Heart left ventricle (tissue), 16 donors: ENCODE measurements around the gene RPEL1. TPM values are rescaled to one million over a fixed set of nuclear protein-coding genes. Genes with fewer than 3 reads are reported as not detected.

ENCODE experiments used
- ATAC-seq, 4 donors: fragments of 200-7000 bp; cut with Tn5 transposase; one replicate each; pipeline ENCODE4 v1.9.1; 2020 to 2022; ENCODE audit warnings: moderate library complexity in 4 of 4, mild to moderate bottlenecking in 3 of 4, moderate number of reproducible peaks in 1 of 4
- DNase-seq, 5 donors: peaks; one replicate each; pipeline ENCODE4 v3.0.0-alpha.2; 2020
- H3K27ac ChIP-seq, 12 donors: fragments of 200-600 bp; sonication (generic) in 4 of 12; one replicate each; pipeline versions ENCODE4 v1.5.0 to v1.8.0; 2016 to 2022; ENCODE audit warnings: mild to moderate bottlenecking in 2 of 12
- H3K27me3 ChIP-seq, 9 donors: fragments of 200-600 bp; sonication (generic) in 2 of 9; one replicate each; pipeline versions ENCODE4 v1.5.1 to v1.8.0; 2016 to 2022; ENCODE audit warnings: mild to moderate bottlenecking in 3 of 9
- H3K36me3 ChIP-seq, 9 donors: fragments of 200-600 bp; sonication (generic) in 2 of 9; one replicate each; pipeline versions ENCODE4 v1.5.0 to v1.8.0; 2018 to 2022; ENCODE audit warnings: mild to moderate bottlenecking in 2 of 9
- H3K4me1 ChIP-seq, 12 donors: fragments of 200-600 bp; sonication (generic) in 4 of 12; one replicate each; pipeline versions ENCODE4 v1.5.0 to v1.8.0; 2016 to 2022; ENCODE audit warnings: mild to moderate bottlenecking in 3 of 12
- H3K4me3 ChIP-seq, 12 donors: fragments of 200-600 bp; sonication (generic) in 4 of 12; one replicate each; pipeline versions ENCODE4 v1.5.0 to v1.8.0; 2017 to 2022; ENCODE audit warnings: mild to moderate bottlenecking in 9 of 12, moderate library complexity in 4 of 12
- H3K9me3 ChIP-seq, 12 donors: fragments of 200-600 bp; sonication (generic) in 4 of 12; one replicate each; pipeline versions ENCODE4 v1.5.0 to v1.8.0; 2016 to 2022; ENCODE audit warnings: mild to moderate bottlenecking in 1 of 12
- POLR2A ChIP-seq, 2 donors: fragments of 450-650 bp; IDR thresholded peaks; one replicate each; pipeline ENCODE4 v1.6.1; 2017; ENCODE audit warnings: antibody characterized with exemption in 2 of 2, mild to moderate bottlenecking in 2 of 2, moderate library complexity in 2 of 2
- WGBS, 4 donors: extraction: QIAGEN DNeasy Blood & Tissue Kit in 2 of 4; methylation state at CpG; one replicate each; pipeline versions ENCODE4 v1.1.5 to v1.1.7; 2013 to 2018; 5-methylcytosine and 5-hydroxymethylcytosine counted together
- intact Hi-C, 10 donors: fragments of 100-400 bp; cut with DNase I; formaldehyde crosslinking; loops; one replicate each; pipeline versions ENCODE4 v1.11.1 to v1.14.2; 2022
- polyA plus RNA-seq, 2 donors: library from polyadenylated mRNA; stranded (reverse); fragments of 200-250 nt; gene quantifications; one replicate each; pipeline ENCODE4 v1.2.3, GENCODE V29; 2013
- total RNA-seq, 9 donors: library from RNA; depleted of rRNA in 2 of 9; stranded (reverse); fragments of >200 nt in 2 of 9; fragmentation: NEBNext Ultra II Directional in 3 of 9; extraction: Animal tissue kit (Norgen Biotek cat#: 25700) in 3 of 9; gene quantifications; one replicate each; pipeline versions ENCODE4 v1.1.0 to v1.2.4, GENCODE V29; 2016 to 2023
- TF ChIP-seq, protein P1 (sequence below), 12 donors: fragments of 200-600 bp; sonication (generic) in 4 of 12; IDR thresholded peaks; one replicate each; pipeline versions ENCODE4 v1.5.0 to v1.8.0; 2018 to 2022; ENCODE audit warnings: antibody characterized with exemption in 12 of 12, mild to moderate bottlenecking in 5 of 12
- donor health status: ischemic (EF 13 %, LVEDD 7.1; RV severe dilation, severe dysfunction).
- donor health status: healthy with polysubstance abuse.
- donor health status: DM: no; HTN: yes; CAD: no.
- donor health status: DM: no; HTN: no; CAD: no.
- donor health status: ischemic (EF 25% LVEDD 6.9; RV normal size, moderate dysfunction).
- donor health status: ischemic (EF 25% LVEDD 5.7; RV mildly dilated, moderate dysfunction).
- donor health status: healthy.
- donor health status: DM: yes; HTN: yes; CAD: no.
- donor health status: ischemic (EF 35%, LVEDD 5.7; RV mildly dilated, moderate dysfunction).
- donor health status: nonischemic (EF 11% LVEDD 7.7; RV severe dilation, severe dysfunction).
- donor health status: DM: yes; HTN: yes; CAD: no.
- donor health status: PGD.
- donor health status: ischemic (EF 29% LVEDD 5.4; RV normal size, mild dysfunction).
- donor health status: nonischemic (EF 23%, LVEDD 6.1; RV moderate dilation, normal function).

The RPEL1 gene
- total and polyA plus RNA-seq, 11 donors = not detected

DNA sequence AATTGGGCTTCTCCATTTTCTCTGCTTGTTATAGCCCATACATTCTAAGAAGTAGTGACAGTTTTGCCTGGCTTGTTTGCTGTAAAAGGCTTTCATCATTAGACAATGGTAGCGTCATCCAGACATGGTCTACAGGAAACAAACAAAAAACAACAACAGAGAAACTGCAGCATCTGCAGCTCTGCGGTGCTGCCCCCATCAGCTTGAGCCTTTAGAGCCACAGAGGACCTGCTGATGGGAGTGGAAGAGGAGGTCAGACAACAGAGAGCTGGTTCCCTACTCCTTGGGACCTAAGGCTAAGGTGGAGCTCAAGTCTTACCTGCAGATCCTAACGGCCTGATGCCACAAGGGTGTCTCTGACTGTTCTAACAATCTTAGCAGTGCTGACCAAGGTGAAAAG lies 34.3 kb downstream of the RPEL1 start:
- Histone ChIP-seq H3K9me3 (no peaks in the 10 kb centered on the region), H3K4me3 (no peak overlapping the region), H3K27ac (no peak overlapping the region), H3K27me3 (peaks cover 21 to 85% (median 51%) of the 10 kb centered on the region in 9 donors), H3K4me1 (peaks cover 0 to 16% (median 7%) of the 10 kb centered on the region in 12 donors), H3K36me3 (no peaks in the 10 kb centered on the region)
- TF ChIP-seq, protein P1, sequence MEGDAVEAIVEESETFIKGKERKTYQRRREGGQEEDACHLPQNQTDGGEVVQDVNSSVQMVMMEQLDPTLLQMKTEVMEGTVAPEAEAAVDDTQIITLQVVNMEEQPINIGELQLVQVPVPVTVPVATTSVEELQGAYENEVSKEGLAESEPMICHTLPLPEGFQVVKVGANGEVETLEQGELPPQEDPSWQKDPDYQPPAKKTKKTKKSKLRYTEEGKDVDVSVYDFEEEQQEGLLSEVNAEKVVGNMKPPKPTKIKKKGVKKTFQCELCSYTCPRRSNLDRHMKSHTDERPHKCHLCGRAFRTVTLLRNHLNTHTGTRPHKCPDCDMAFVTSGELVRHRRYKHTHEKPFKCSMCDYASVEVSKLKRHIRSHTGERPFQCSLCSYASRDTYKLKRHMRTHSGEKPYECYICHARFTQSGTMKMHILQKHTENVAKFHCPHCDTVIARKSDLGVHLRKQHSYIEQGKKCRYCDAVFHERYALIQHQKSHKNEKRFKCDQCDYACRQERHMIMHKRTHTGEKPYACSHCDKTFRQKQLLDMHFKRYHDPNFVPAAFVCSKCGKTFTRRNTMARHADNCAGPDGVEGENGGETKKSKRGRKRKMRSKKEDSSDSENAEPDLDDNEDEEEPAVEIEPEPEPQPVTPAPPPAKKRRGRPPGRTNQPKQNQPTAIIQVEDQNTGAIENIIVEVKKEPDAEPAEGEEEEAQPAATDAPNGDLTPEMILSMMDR (IDR thresholded peaks at IDR 0.05) = no peak
- TF ChIP-seq POLR2A (IDR thresholded peaks at IDR 0.05) = no peak
- DNase-seq (no peak), ATAC-seq (no peak)
- intact Hi-C loops = no loop called here
- 68 to 75% (median 72%) methylated on average over 3 of the region's 3 CpGs for WGBS, 4 donors

DNA sequence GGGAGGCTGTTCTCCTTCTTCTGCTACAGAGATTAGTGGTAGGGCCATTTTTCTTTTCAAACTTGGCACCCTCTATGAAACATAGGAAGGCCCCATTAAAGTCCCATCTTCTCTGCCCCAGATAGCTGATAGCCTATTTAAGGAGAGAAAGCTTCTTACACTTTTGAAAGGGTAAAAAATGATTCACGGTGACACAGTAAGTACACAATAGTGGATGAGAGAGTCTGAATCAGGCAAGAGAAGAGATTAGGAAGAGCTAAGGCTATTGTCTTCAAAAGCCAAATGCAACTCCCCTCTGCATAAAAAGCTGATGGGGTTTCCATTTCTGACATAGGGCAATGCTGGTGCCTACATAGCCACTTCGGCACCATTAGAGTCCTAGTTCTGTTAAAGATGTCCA lies 34.8 kb downstream of the RPEL1 start:
- Histone ChIP-seq H3K36me3 (no peaks in the 10 kb centered on the region), H3K27me3 (peaks cover 21 to 85% (median 47%) of the 10 kb centered on the region in 9 donors), H3K27ac (no peak overlapping the region), H3K4me1 (peaks cover 0 to 16% (median 7%) of the 10 kb centered on the region in 12 donors), H3K4me3 (no peak overlapping the region), H3K9me3 (no peaks in the 10 kb centered on the region)
- WGBS, 4 donors = 85 to 97% (median 91%) methylated on average over 2 of the region's 2 CpGs
- TF ChIP-seq, protein P1 (IDR thresholded peaks at IDR 0.05) = no peak
- no peak for TF ChIP-seq POLR2A (IDR thresholded peaks at IDR 0.05)
- DNase-seq = no peak
- ATAC-seq = no peak
- intact Hi-C loops = no loop called here

DNA sequence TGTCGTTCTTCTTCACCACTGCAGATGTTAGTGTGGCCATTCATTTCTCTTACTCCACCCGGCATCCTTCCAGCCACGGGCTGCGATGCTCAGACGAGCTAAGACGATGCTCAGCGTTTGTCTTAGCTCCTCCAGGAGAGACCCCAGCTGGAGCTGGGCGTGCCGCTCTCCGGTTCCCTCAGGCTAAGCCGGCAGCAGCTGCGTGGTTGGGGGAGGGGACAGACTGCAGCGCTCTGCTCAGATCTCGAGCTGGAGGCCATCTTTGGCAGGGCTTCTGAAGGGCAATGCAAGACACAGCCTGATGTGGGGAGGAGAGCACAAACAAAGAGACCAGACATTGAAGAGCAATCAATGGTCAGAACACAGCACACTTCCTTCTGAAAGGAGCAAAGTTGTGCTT lies 36.1 kb downstream of the RPEL1 start:
- H3K4me3 ChIP-seq = no peak overlapping the region
- no peak for DNase-seq
- no peak overlapping the region for H3K27ac ChIP-seq
- no peaks in the 10 kb centered on the region for H3K36me3 ChIP-seq
- peak in 1 of 4 donors; percentile 33 for ATAC-seq
- TF ChIP-seq POLR2A (IDR thresholded peaks at IDR 0.05) = no peak
- TF ChIP-seq, protein P1 (IDR thresholded peaks at IDR 0.05) = no peak
- 2 to 3% (median 3%) methylated on average over 14 of the region's 14 CpGs for WGBS, 4 donors
- H3K27me3 ChIP-seq = peaks cover 16 to 84% (median 34%) of the 10 kb centered on the region in 9 donors
- intact Hi-C loops = no loop called here
- no peaks in the 10 kb centered on the region for H3K9me3 ChIP-seq
- H3K4me1 ChIP-seq = peaks cover 0 to 14% (median 6%) of the 10 kb centered on the region in 12 donors

DNA sequence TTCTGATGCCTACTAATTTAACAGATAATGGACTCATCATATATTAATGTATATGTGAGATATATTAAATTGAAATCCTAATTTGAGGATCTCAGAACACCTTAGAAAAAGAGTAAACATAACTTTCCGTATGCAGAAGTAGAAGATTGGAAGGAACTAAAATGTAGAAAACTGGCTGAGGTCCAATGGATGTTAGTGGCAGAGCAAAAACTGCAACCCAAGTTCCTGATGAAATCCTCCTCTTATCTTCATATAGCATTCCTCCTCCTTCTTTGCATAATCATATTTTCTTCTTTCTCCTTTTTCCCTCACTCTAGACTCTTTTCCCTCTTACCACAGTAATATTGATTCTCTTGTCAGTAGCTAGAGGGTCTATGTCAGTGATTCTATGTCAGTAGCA lies 37.3 kb downstream of the RPEL1 start:
- Histone ChIP-seq H3K27me3 (peaks cover 4 to 79% (median 28%) of the 10 kb centered on the region in 9 donors), H3K36me3 (no peaks in the 10 kb centered on the region), H3K9me3 (no peaks in the 10 kb centered on the region), H3K4me1 (peaks cover 0 to 1% (median 0%) of the 10 kb centered on the region in 12 donors), H3K27ac (no peak overlapping the region), H3K4me3 (no peak overlapping the region)
- 44 to 63% (median 53%) methylated on average over 1 of the region's 1 CpG for WGBS, 4 donors
- intact Hi-C loops = no loop called here
- ATAC-seq (no peak), DNase-seq (no peak)
- TF ChIP-seq, protein P1 (IDR thresholded peaks at IDR 0.05) = no peak
- TF ChIP-seq POLR2A (IDR thresholded peaks at IDR 0.05) = no peak
